NCI-H82 treated with DMSO at 0.1 percent for 48 hours (cell line): ENCODE measurements around the gene NIM1K.
"Not testable (repeated sequence)": the region's sequence is repeated elsewhere in the genome, so short reads cannot be mapped to it uniquely, and the experiment has no call there.

Experiments used
- DNase-seq: peaks from one replicate; lab custom pipeline; 2025; ENCODE audit not compliant: unreplicated experiment; lab: John Stamatoyannopoulos, UW

The NIM1K gene

GRCh38 chr5:43191740-43192557 is at the start of gene NIM1K:
Gene NIM1K, plus strand, starts transcription at chr5:43192225. Its CDS starts 53,551 bp downstream, at chr5:43245776.
- no peak for DNase-seq

- DNase-seq = no peak
Measured at GRCh38 chr5:43145071-43145470, 47.0 kb upstream of the NIM1K start.

GRCh38 chr5:43146958-43147357 is 45.1 kb upstream of the NIM1K start:
- no peak for DNase-seq

GRCh38 chr5:43148417-43148816 is 43.6 kb upstream of the NIM1K start:
- DNase-seq = no peak

- DNase-seq = no peak
Measured at GRCh38 chr5:43149231-43149630, 42.8 kb upstream of the NIM1K start.

GRCh38 chr5:43150075-43150474 is 42.0 kb upstream of the NIM1K start:
- DNase-seq = no peak

GRCh38 chr5:43150748-43151147 is 41.3 kb upstream of the NIM1K start:
- no peak for DNase-seq

GRCh38 chr5:43152946-43153345 is 39.1 kb upstream of the NIM1K start:
- no peak for DNase-seq

- DNase-seq = no peak
Measured at GRCh38 chr5:43154469-43154868, 37.6 kb upstream of the NIM1K start.

- no peak for DNase-seq
Measured at GRCh38 chr5:43155394-43156096, 36.5 kb upstream of the NIM1K start.

GRCh38 chr5:43156388-43156787 is 35.6 kb upstream of the NIM1K start:
- no peak for DNase-seq

GRCh38 chr5:43157068-43157467 is 35.0 kb upstream of the NIM1K start:
- DNase-seq = no peak

GRCh38 chr5:43161244-43161643 is 30.8 kb upstream of the NIM1K start:
- DNase-seq = no peak

GRCh38 chr5:43164801-43165200 is 27.2 kb upstream of the NIM1K start:
- DNase-seq = not testable (repeated sequence)

- DNase-seq = no peak
Measured at GRCh38 chr5:43165323-43165722, 26.7 kb upstream of the NIM1K start.

- no peak for DNase-seq
Measured at GRCh38 chr5:43168175-43168574, 23.9 kb upstream of the NIM1K start.

GRCh38 chr5:43171451-43171850 is 20.6 kb upstream of the NIM1K start:
- no peak for DNase-seq

- no peak for DNase-seq
Measured at GRCh38 chr5:43171926-43172325, 20.1 kb upstream of the NIM1K start.

GRCh38 chr5:43172779-43173178 is 19.2 kb upstream of the NIM1K start:
- DNase-seq = no peak

- DNase-seq = no peak
Measured at GRCh38 chr5:43174586-43174985, 17.4 kb upstream of the NIM1K start.

GRCh38 chr5:43179836-43180235 is 12.2 kb upstream of the NIM1K start:
- no peak for DNase-seq

- DNase-seq = no peak
Measured at GRCh38 chr5:43182421-43182820, 9.6 kb upstream of the NIM1K start.
